Spleen (tissue), 11 donors: Measurements from ENCODE around the gene THSD7A. TPM values are rescaled to one million over a fixed set of nuclear protein-coding genes. Genes with fewer than 3 reads are reported as not detected.

Source experiments
- DNase-seq: peaks from one replicate; pipeline ENCODE4 v3.0.0-alpha.2; 2020
- H3K27ac ChIP-seq, 8 donors: fragments of 200-600 bp; sonication (generic) in 7 of 8; 1 replicate in 4 of 8; 2 replicates in 4 of 8; pipeline versions ENCODE4 v1.5.0 to v1.8.0; 2016 to 2021; ENCODE audit warnings: inconsistent platforms in 4 of 8, mild to moderate bottlenecking in 4 of 8, moderate library complexity in 1 of 8
- H3K27me3 ChIP-seq, 7 donors: fragments of 200-600 bp; sonication (generic) in 6 of 7; replicated peaks in 1 of 7; 1 replicate in 4 of 7; 2 replicates in 3 of 7; pipeline versions ENCODE4 v1.5.0 to v1.8.0; 2016 to 2021; ENCODE audit warnings: inconsistent platforms in 3 of 7, mild to moderate bottlenecking in 1 of 7
- H3K36me3 ChIP-seq, 6 donors: fragments of 200-600 bp; sonication (generic) in 5 of 6; 1 replicate in 4 of 6; 2 replicates in 2 of 6; pipeline versions ENCODE4 v1.5.0 to v1.8.0; 2016 to 2021; ENCODE audit warnings: inconsistent platforms in 2 of 6
- H3K4me1 ChIP-seq, 6 donors: fragments of 200-600 bp; sonication (generic) in 5 of 6; 1 replicate in 3 of 6; 2 replicates in 3 of 6; pipeline versions ENCODE4 v1.5.0 to v1.8.0; 2016 to 2021; ENCODE audit warnings: inconsistent platforms in 3 of 6
- H3K4me3 ChIP-seq, 8 donors: fragments of 200-600 bp; sonication (generic) in 7 of 8; 1 replicate in 4 of 8; 2 replicates in 4 of 8; pipeline versions ENCODE4 v1.5.0 to v1.8.0; 2016 to 2021; ENCODE audit warnings: inconsistent platforms in 4 of 8, mild to moderate bottlenecking in 4 of 8, moderate library complexity in 2 of 8
- H3K9me3 ChIP-seq, 8 donors: fragments of 200-600 bp; sonication (generic) in 7 of 8; 1 replicate in 4 of 8; 2 replicates in 4 of 8; pipeline versions ENCODE4 v1.5.0 to v1.8.0; 2016 to 2021; ENCODE audit warnings: inconsistent platforms in 4 of 8
- POLR2A ChIP-seq, 3 donors: fragments of 450-650 bp; IDR thresholded peaks; one replicate each; pipeline ENCODE4 v1.5.1; 2017; ENCODE audit warnings: antibody characterized with exemption in 3 of 3, mild to moderate bottlenecking in 1 of 3
- POLR2AphosphoS5 ChIP-seq, 3 donors: sonication (generic); formaldehyde crosslinking; IDR thresholded peaks; one replicate each; pipeline ENCODE4 v1.5.1; 2017; ENCODE audit warnings: antibody characterized with exemption in 3 of 3
- WGBS, 5 donors: extraction: QIAGEN DNeasy Blood & Tissue Kit in 3 of 5; methylation state at CpG; one replicate each; pipeline versions ENCODE4 v1.1.5 to v1.1.7; 2013 to 2018; 5-methylcytosine and 5-hydroxymethylcytosine counted together
- intact Hi-C: fragments of 100-400 bp; cut with DNase I; formaldehyde crosslinking; loops from one replicate; pipeline ENCODE4 v1.15.0; 2023; ENCODE audit warnings: low total_unique reads
- polyA plus RNA-seq, 3 donors: library from polyadenylated mRNA; stranded (reverse); fragments of 200-250 nt; gene quantifications; one replicate each; pipeline ENCODE4 v1.2.1, GENCODE V29; 2013
- total RNA-seq, 7 donors: library from RNA; depleted of rRNA in 3 of 7; stranded (reverse); fragments of >200 nt in 3 of 7; fragmentation: NEBNext Ultra II Directional in 4 of 7; extraction: Animal tissue kit (Norgen Biotek cat#: 25700) in 4 of 7; gene quantifications; one replicate each; pipeline versions ENCODE4 v1.1.0 to v1.2.1, GENCODE V29; 2016 to 2021
- TF ChIP-seq, protein P1 (sequence below), 11 experiments: fragments of 200-600 bp in 7 of 11; fragments of 450-650 bp in 4 of 11; sonication (generic) in 4 of 11; IDR thresholded peaks in 8 of 11; conservative IDR thresholded peaks in 3 of 11; 1 replicate in 7 of 11; 2 replicates in 4 of 11; pipeline versions ENCODE4 v1.4.0 to v1.8.0; 2016 to 2021; ENCODE audit warnings: antibody characterized with exemption in 11 of 11, inconsistent platforms in 4 of 11, mild to moderate bottlenecking in 1 of 11
- donor health status: healthy with polysubstance abuse.
- donor health status: DM: no; HTN: no; CAD: no; lungs with moderate emphysema.
- donor health status: DM: no; HTN: no; CAD: no.
- donor health status: Bipolar disorder and iron deficiency.
- donor health status: healthy.
- donor health status: DM: no; HTN: no; CAD: no.
- donor health status: DM: yes; HTN: yes; CAD: no.

Gene THSD7A
- total and polyA plus RNA-seq, 10 donors = 0.29 to 8.7 (median 4.2) TPM

DNA sequence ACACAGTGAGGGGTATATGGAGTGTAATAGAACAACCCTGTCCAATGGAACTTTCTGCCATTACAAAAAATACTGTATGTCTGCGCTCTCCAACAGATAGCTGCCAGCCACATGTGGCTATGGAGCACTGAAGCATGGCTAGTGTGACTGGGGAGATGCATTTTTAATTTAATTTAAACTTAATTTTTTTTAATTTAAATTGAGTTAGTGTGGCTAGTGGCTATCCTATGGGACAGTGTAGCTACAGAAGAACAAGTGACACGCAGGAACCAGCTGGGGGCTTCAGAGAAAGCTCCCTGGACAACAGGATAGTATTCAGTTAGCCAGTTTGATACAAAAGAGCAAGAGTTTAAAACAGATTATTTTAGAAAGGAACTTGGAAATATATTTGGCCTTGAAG, 408.0 kb downstream of the THSD7A start:
- peaks cover 0 to 22% (median 13%) of the 10 kb centered on the region in 8 donors for H3K9me3 ChIP-seq
- TF ChIP-seq, protein P1, sequence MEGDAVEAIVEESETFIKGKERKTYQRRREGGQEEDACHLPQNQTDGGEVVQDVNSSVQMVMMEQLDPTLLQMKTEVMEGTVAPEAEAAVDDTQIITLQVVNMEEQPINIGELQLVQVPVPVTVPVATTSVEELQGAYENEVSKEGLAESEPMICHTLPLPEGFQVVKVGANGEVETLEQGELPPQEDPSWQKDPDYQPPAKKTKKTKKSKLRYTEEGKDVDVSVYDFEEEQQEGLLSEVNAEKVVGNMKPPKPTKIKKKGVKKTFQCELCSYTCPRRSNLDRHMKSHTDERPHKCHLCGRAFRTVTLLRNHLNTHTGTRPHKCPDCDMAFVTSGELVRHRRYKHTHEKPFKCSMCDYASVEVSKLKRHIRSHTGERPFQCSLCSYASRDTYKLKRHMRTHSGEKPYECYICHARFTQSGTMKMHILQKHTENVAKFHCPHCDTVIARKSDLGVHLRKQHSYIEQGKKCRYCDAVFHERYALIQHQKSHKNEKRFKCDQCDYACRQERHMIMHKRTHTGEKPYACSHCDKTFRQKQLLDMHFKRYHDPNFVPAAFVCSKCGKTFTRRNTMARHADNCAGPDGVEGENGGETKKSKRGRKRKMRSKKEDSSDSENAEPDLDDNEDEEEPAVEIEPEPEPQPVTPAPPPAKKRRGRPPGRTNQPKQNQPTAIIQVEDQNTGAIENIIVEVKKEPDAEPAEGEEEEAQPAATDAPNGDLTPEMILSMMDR (IDR thresholded peaks at IDR 0.05 in 8 of 11, conservative IDR thresholded peaks at IDR 0.05 in 3 of 11) = no peak
- TF ChIP-seq POLR2AphosphoS5 (IDR thresholded peaks at IDR 0.05) (no peak), POLR2A (IDR thresholded peaks at IDR 0.05) (no peak)
- intact Hi-C loops = loop anchor here (10.0 kb wide), 2 partner anchors 901 to 1071 kb away; no protein-coding TSS in a partner anchor
- no peak overlapping the region for H3K27ac ChIP-seq
- H3K4me1 ChIP-seq = no peaks in the 10 kb centered on the region
- H3K4me3 ChIP-seq = no peak overlapping the region
- WGBS, 5 donors = 82 to 91% (median 88%) methylated on average over 2 of the region's 2 CpGs
- H3K27me3 ChIP-seq = no peaks in the 10 kb centered on the region
- no peak for DNase-seq
- H3K36me3 ChIP-seq = no peaks in the 10 kb centered on the region

GRCh38 chr7:11420049-11420448, 411.9 kb downstream of the THSD7A start:
- no peaks in the 10 kb centered on the region for H3K27me3 ChIP-seq
- no peak overlapping the region for H3K4me3 ChIP-seq
- 39 to 55% (median 48%) methylated on average over 1 of the region's 1 CpG for WGBS, 5 donors
- intact Hi-C loops = loop anchor here (10.0 kb wide), 2 partner anchors 905 to 1075 kb away; no protein-coding TSS in a partner anchor
- no peak for TF ChIP-seq POLR2A (IDR thresholded peaks at IDR 0.05)
- TF ChIP-seq, protein P1 (IDR thresholded peaks at IDR 0.05 in 8 of 11, conservative IDR thresholded peaks at IDR 0.05 in 3 of 11) = no peak
- no peak for TF ChIP-seq POLR2AphosphoS5 (IDR thresholded peaks at IDR 0.05)
- peaks cover 0 to 22% (median 13%) of the 10 kb centered on the region in 8 donors for H3K9me3 ChIP-seq
- H3K4me1 ChIP-seq = no peaks in the 10 kb centered on the region
- DNase-seq = no peak
- H3K27ac ChIP-seq = no peak overlapping the region
- no peaks in the 10 kb centered on the region for H3K36me3 ChIP-seq

- TF ChIP-seq POLR2A (IDR thresholded peaks at IDR 0.05) (no peak), POLR2AphosphoS5 (IDR thresholded peaks at IDR 0.05) (no peak)
- TF ChIP-seq, protein P1 (IDR thresholded peaks at IDR 0.05 in 8 of 11, conservative IDR thresholded peaks at IDR 0.05 in 3 of 11) = no peak
- Histone ChIP-seq H3K4me3 (no peak overlapping the region), H3K36me3 (no peaks in the 10 kb centered on the region), H3K9me3 (peaks cover 0 to 37% (median 26%) of the 10 kb centered on the region in 8 donors), H3K4me1 (no peaks in the 10 kb centered on the region), H3K27ac (no peak overlapping the region), H3K27me3 (no peaks in the 10 kb centered on the region)
- WGBS, 5 donors = 50 to 71% (median 54%) methylated on average over 1 of the region's 1 CpG
- intact Hi-C loops = no loop called here
- DNase-seq = no peak
Measured at GRCh38 chr7:11416641-11417458, 415.1 kb downstream of the THSD7A start.

DNA sequence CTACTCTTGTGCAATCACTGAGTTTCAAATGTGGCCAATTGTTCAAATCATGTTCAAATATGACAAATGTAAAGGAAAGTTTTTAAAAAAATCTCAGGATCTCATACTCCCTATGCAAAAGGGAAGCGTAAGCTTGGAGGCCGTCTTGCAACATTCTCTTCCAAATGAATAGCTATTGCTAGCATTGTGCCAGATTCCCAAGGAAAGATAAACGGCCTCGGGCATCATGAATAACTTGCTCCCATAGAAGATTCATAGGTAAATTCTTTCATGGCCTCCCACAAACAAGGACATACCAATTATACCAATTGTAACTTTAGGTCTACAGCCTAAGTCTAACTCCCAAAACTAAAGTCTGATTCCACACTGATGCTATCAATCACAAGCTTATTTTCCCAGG, 416.9 kb downstream of the THSD7A start:
- Histone ChIP-seq H3K36me3 (no peaks in the 10 kb centered on the region), H3K4me3 (no peak overlapping the region), H3K4me1 (no peaks in the 10 kb centered on the region), H3K27me3 (no peaks in the 10 kb centered on the region), H3K27ac (no peak overlapping the region), H3K9me3 (peaks cover 0 to 25% (median 15%) of the 10 kb centered on the region in 8 donors)
- WGBS, 5 donors = 87 to 98% (median 92%) methylated on average over 4 of the region's 4 CpGs
- no peak for TF ChIP-seq POLR2A (IDR thresholded peaks at IDR 0.05)
- TF ChIP-seq, protein P1 (IDR thresholded peaks at IDR 0.05 in 8 of 11, conservative IDR thresholded peaks at IDR 0.05 in 3 of 11) = no peak
- intact Hi-C loops = no loop called here
- DNase-seq = no peak
